Neural progenitor cell (in vitro differentiated cells): Measurements from ENCODE around the gene AHR. TPM values are rescaled to one million over a fixed set of nuclear protein-coding genes. Genes with fewer than 3 reads are reported as not detected.

Experiments used
- DNase-seq: peaks from one replicate; pipeline ENCODE4 v3.0.0-alpha.2; 2016; ENCODE audit warnings: low spot score
- H2AFZ ChIP-seq: fragments of 200-600 bp; sonication (generic); replicated peaks from 2 replicates; pipeline ENCODE4 v1.6.1; 2016; ENCODE audit warnings: antibody characterized with exemption
- H3F3A ChIP-seq: fragments of 200-600 bp; sonication (generic); 2 replicates; pipeline ENCODE4 v1.6.1; 2016; ENCODE audit warnings: antibody characterized with exemption, low read depth
- H3K27ac ChIP-seq: fragments of 200-600 bp; sonication (generic); 2 replicates; pipeline ENCODE4 v1.5.1; 2016; ENCODE audit warnings: mild to moderate bottlenecking
- H3K27me3 ChIP-seq: fragments of 200-600 bp; sonication (generic); 2 replicates; pipeline ENCODE4 v1.6.1; 2016; ENCODE audit warnings: mild to moderate bottlenecking, moderate library complexity
- H3K36me3 ChIP-seq: fragments of 200-600 bp; sonication (generic); 2 replicates; pipeline ENCODE4 v1.5.1; 2016
- H3K4me1 ChIP-seq: fragments of 200-600 bp; sonication (generic); 2 replicates; pipeline ENCODE4 v1.6.1; 2016; ENCODE audit warnings: mixed run types
- H3K4me2 ChIP-seq: fragments of 200-600 bp; sonication (generic); 2 replicates; pipeline ENCODE4 v1.6.1; 2016
- H3K4me3 ChIP-seq: fragments of 200-600 bp; sonication (generic); 2 replicates; pipeline ENCODE4 v1.5.1; 2016
- H3K79me2 ChIP-seq: fragments of 200-600 bp; sonication (generic); 2 replicates; pipeline ENCODE4 v1.6.1; 2016; ENCODE audit warnings: low read depth
- H3K9ac ChIP-seq: fragments of 200-600 bp; sonication (generic); 2 replicates; pipeline ENCODE4 v1.6.1; 2016
- H3K9me3 ChIP-seq: fragments of 200-600 bp; sonication (generic); 2 replicates; pipeline ENCODE4 v1.5.1; 2016; ENCODE audit warnings: low read depth
- H4K20me1 ChIP-seq: fragments of 200-600 bp; sonication (generic); 2 replicates; pipeline ENCODE4 v1.6.1; 2016; ENCODE audit warnings: low read depth
- H3K27ac Mint-ChIP-seq: 3 replicates; pipeline ENCODE4 v1.8.0; 2021; ENCODE audit warnings: mixed read lengths
- H3K27me3 Mint-ChIP-seq: 2 replicates; pipeline ENCODE4 v1.8.0; 2022; ENCODE audit warnings: low read depth, mild to moderate bottlenecking, inconsistent platforms, moderate library complexity, mixed read lengths; ENCODE audit not compliant: insufficient read depth
- H3K36me3 Mint-ChIP-seq: 3 replicates; pipeline ENCODE4 v1.8.0; 2021; ENCODE audit warnings: mixed read lengths
- H3K4me1 Mint-ChIP-seq: 3 replicates; pipeline ENCODE4 v1.8.0; 2021; ENCODE audit warnings: mixed read lengths
- H3K4me3 Mint-ChIP-seq: 3 replicates; pipeline ENCODE4 v1.8.0; 2021; ENCODE audit warnings: mild to moderate bottlenecking, moderate library complexity, mixed read lengths
- H3K9me3 Mint-ChIP-seq: 3 replicates; pipeline ENCODE4 v1.8.0; 2020; ENCODE audit warnings: mixed read lengths
- EZH2 ChIP-seq: fragments of 200-600 bp; sonication (generic); IDR thresholded peaks from 2 replicates; pipeline ENCODE4 v1.6.1; 2017; ENCODE audit warnings: antibody characterized with exemption, mild to moderate bottlenecking, moderate library complexity
- EZH2phosphoT487 ChIP-seq: fragments of 200-600 bp; sonication (generic); IDR thresholded peaks from 2 replicates; pipeline ENCODE4 v1.6.1; 2017; ENCODE audit warnings: antibody characterized with exemption
- total RNA-seq: library from RNA; depleted of rRNA; stranded (reverse); fragments of >200 nt; gene quantifications from 2 replicates; pipeline ENCODE4 v1.2.3, GENCODE V29; 2015; ENCODE audit warnings: low replicate concordance
- TF ChIP-seq, protein P1 (sequence below): fragments of 200-600 bp; sonication (generic); IDR thresholded peaks from 2 replicates; pipeline ENCODE4 v1.5.1; 2017; ENCODE audit warnings: antibody characterized with exemption, mild to moderate bottlenecking

AHR gene
- total RNA-seq, 1 donor from 2014 or later = 5.7 TPM

DNA sequence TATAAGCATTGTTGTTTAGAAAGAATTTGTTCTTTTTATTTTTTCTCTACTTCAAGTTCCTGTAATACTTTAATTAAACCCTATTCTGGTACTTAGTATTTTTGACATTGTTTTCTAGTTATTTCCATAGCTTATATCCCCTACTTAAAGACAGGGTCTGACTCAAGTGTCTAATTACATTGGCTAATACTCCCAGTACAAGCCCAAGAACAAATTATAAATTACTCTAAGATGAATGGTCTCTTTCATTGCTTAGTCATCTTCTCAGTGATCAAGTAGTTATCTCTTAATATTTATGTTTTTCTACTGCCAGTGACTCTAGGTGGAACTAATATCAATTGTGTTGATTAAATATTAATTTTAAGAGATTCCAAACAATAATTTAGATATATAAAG is 21.6 kb downstream of the AHR start:
- no peaks in the 10 kb centered on the region for H3F3A ChIP-seq
- H3K36me3 Mint-ChIP-seq = peaks cover 2% of the 10 kb centered on the region
- TF ChIP-seq, protein P1, sequence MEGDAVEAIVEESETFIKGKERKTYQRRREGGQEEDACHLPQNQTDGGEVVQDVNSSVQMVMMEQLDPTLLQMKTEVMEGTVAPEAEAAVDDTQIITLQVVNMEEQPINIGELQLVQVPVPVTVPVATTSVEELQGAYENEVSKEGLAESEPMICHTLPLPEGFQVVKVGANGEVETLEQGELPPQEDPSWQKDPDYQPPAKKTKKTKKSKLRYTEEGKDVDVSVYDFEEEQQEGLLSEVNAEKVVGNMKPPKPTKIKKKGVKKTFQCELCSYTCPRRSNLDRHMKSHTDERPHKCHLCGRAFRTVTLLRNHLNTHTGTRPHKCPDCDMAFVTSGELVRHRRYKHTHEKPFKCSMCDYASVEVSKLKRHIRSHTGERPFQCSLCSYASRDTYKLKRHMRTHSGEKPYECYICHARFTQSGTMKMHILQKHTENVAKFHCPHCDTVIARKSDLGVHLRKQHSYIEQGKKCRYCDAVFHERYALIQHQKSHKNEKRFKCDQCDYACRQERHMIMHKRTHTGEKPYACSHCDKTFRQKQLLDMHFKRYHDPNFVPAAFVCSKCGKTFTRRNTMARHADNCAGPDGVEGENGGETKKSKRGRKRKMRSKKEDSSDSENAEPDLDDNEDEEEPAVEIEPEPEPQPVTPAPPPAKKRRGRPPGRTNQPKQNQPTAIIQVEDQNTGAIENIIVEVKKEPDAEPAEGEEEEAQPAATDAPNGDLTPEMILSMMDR = no peak
- H3K27ac Mint-ChIP-seq = no peak overlapping the region
- no peaks in the 10 kb centered on the region for H3K4me1 ChIP-seq
- no peak overlapping the region for H3K4me3 Mint-ChIP-seq
- H3K9me3 ChIP-seq = no peaks in the 10 kb centered on the region
- H3K36me3 ChIP-seq = no peaks in the 10 kb centered on the region
- no peaks in the 10 kb centered on the region for H4K20me1 ChIP-seq
- no peaks in the 10 kb centered on the region for H3K27me3 ChIP-seq
- no peaks in the 10 kb centered on the region for H3K27me3 Mint-ChIP-seq
- no peak overlapping the region for H3K9ac ChIP-seq
- H2AFZ ChIP-seq = no peak overlapping the region
- no peak overlapping the region for H3K27ac ChIP-seq
- no peaks in the 10 kb centered on the region for H3K79me2 ChIP-seq
- no peak overlapping the region for H3K4me3 ChIP-seq
- H3K4me2 ChIP-seq = no peak overlapping the region
- no peaks in the 10 kb centered on the region for H3K9me3 Mint-ChIP-seq
- no peaks in the 10 kb centered on the region for H3K4me1 Mint-ChIP-seq
- no peak for DNase-seq

DNA sequence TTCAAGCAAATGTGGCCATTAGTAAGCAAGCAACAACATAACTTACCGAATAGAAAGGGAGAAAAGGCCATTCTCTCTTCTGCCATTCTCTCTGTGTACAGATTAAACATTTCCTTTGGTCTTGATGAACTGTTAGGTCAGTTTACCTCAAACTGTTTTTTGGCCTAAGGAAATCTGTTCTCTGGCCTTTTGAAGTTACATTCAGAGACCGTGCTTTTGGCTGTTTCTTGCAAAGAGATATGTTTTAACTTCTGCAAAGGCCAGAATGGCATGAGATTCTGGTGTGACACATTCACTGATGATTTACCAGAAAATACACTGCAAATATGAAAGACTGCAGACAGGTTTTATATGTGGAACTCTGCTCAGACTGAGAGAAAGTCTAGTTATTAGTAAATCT is 22.2 kb downstream of the AHR start:
- Mint-ChIP-seq H3K36me3 (peaks cover 7% of the 10 kb centered on the region), H3K27me3 (no peaks in the 10 kb centered on the region), H3K9me3 (no peaks in the 10 kb centered on the region), H3K4me3 (no peak overlapping the region), H3K27ac (no peak overlapping the region), H3K4me1 (no peaks in the 10 kb centered on the region)
- H3K9ac ChIP-seq = no peak overlapping the region
- no peak overlapping the region for H3K4me3 ChIP-seq
- DNase-seq = no peak
- no peaks in the 10 kb centered on the region for H3K4me1 ChIP-seq
- H3K27ac ChIP-seq = no peak overlapping the region
- TF ChIP-seq EZH2 (no peak), EZH2phosphoT487 (no peak)
- TF ChIP-seq, protein P1 = no peak
- no peak overlapping the region for H2AFZ ChIP-seq
- H3K36me3 ChIP-seq = no peaks in the 10 kb centered on the region
- no peaks in the 10 kb centered on the region for H3F3A ChIP-seq
- no peaks in the 10 kb centered on the region for H3K27me3 ChIP-seq
- no peak overlapping the region for H3K4me2 ChIP-seq
- H3K9me3 ChIP-seq = no peaks in the 10 kb centered on the region
- no peaks in the 10 kb centered on the region for H3K79me2 ChIP-seq
- H4K20me1 ChIP-seq = no peaks in the 10 kb centered on the region

GRCh38 chr7:17325364-17325763 is 26.9 kb downstream of the AHR start:
- TF ChIP-seq EZH2phosphoT487 = no peak
- no peak for TF ChIP-seq EZH2
- TF ChIP-seq, protein P1 = no peak
- no peaks in the 10 kb centered on the region for H3K36me3 ChIP-seq
- no peaks in the 10 kb centered on the region for H3F3A ChIP-seq
- no peaks in the 10 kb centered on the region for H3K9me3 ChIP-seq
- DNase-seq = no peak
- H3K4me1 Mint-ChIP-seq = no peaks in the 10 kb centered on the region
- no peaks in the 10 kb centered on the region for H4K20me1 ChIP-seq
- H3K27me3 ChIP-seq = no peaks in the 10 kb centered on the region
- no peaks in the 10 kb centered on the region for H3K9me3 Mint-ChIP-seq
- no peak overlapping the region for H3K27ac Mint-ChIP-seq
- peaks cover 8% of the 10 kb centered on the region for H3K36me3 Mint-ChIP-seq
- H3K27me3 Mint-ChIP-seq = no peaks in the 10 kb centered on the region
- H3K27ac ChIP-seq = no peak overlapping the region
- no peaks in the 10 kb centered on the region for H3K4me1 ChIP-seq
- no peak overlapping the region for H2AFZ ChIP-seq
- H3K4me3 Mint-ChIP-seq = no peak overlapping the region
- H3K4me2 ChIP-seq = no peak overlapping the region
- H3K9ac ChIP-seq = no peak overlapping the region
- H3K79me2 ChIP-seq = no peaks in the 10 kb centered on the region
- no peak overlapping the region for H3K4me3 ChIP-seq

- H3K4me1 Mint-ChIP-seq = no peaks in the 10 kb centered on the region
- DNase-seq = no peak
- no peaks in the 10 kb centered on the region for H3K27me3 ChIP-seq
Measured at GRCh38 chr7:17326378-17326777, 27.9 kb downstream of the AHR start.

More at GRCh38 chr7:17326378-17326777, 27.9 kb downstream of the AHR start:
- H3K79me2 ChIP-seq = no peaks in the 10 kb centered on the region
- Mint-ChIP-seq H3K27me3 (no peaks in the 10 kb centered on the region), H3K36me3 (peaks cover 9% of the 10 kb centered on the region), H3K4me3 (no peak overlapping the region), H3K27ac (no peak overlapping the region), H3K9me3 (no peaks in the 10 kb centered on the region)
- no peak overlapping the region for H3K4me2 ChIP-seq
- TF ChIP-seq EZH2 = no peak
- TF ChIP-seq EZH2phosphoT487 = no peak
- TF ChIP-seq, protein P1 = no peak
- H3K9me3 ChIP-seq = no peaks in the 10 kb centered on the region
- H4K20me1 ChIP-seq = no peaks in the 10 kb centered on the region
- H3K4me3 ChIP-seq = no peak overlapping the region
- no peak overlapping the region for H3K27ac ChIP-seq
- H3K4me1 ChIP-seq = no peaks in the 10 kb centered on the region
- no peaks in the 10 kb centered on the region for H3F3A ChIP-seq
- no peaks in the 10 kb centered on the region for H3K36me3 ChIP-seq
- no peak overlapping the region for H3K9ac ChIP-seq
- no peak overlapping the region for H2AFZ ChIP-seq
